Tibial nerve (tissue), 4 donors: ENCODE results near the gene NDUFC2.

Experiments
- EP300 ChIP-seq, 2 donors: sonication (generic); formaldehyde crosslinking; IDR thresholded peaks; one replicate each; pipeline ENCODE4 v1.6.1; 2017; ENCODE audit warnings: antibody characterized with exemption in 2 of 2, mild to moderate bottlenecking in 1 of 2
- POLR2A ChIP-seq, 2 donors: fragments of 450-650 bp; IDR thresholded peaks; one replicate each; pipeline ENCODE4 v1.6.1; 2017; ENCODE audit warnings: antibody characterized with exemption in 2 of 2, mild to moderate bottlenecking in 2 of 2, moderate library complexity in 2 of 2
- TF ChIP-seq, protein P1 (sequence below), 5 experiments: fragments of 200-600 bp in 3 of 5; fragments of 450-650 bp in 2 of 5; sonication (generic) in 3 of 5; IDR thresholded peaks; one replicate each; pipeline ENCODE4 v1.5.1; 2016 to 2019; ENCODE audit warnings: antibody characterized with exemption in 5 of 5, mild to moderate bottlenecking in 3 of 5, moderate library complexity in 2 of 5

DNA sequence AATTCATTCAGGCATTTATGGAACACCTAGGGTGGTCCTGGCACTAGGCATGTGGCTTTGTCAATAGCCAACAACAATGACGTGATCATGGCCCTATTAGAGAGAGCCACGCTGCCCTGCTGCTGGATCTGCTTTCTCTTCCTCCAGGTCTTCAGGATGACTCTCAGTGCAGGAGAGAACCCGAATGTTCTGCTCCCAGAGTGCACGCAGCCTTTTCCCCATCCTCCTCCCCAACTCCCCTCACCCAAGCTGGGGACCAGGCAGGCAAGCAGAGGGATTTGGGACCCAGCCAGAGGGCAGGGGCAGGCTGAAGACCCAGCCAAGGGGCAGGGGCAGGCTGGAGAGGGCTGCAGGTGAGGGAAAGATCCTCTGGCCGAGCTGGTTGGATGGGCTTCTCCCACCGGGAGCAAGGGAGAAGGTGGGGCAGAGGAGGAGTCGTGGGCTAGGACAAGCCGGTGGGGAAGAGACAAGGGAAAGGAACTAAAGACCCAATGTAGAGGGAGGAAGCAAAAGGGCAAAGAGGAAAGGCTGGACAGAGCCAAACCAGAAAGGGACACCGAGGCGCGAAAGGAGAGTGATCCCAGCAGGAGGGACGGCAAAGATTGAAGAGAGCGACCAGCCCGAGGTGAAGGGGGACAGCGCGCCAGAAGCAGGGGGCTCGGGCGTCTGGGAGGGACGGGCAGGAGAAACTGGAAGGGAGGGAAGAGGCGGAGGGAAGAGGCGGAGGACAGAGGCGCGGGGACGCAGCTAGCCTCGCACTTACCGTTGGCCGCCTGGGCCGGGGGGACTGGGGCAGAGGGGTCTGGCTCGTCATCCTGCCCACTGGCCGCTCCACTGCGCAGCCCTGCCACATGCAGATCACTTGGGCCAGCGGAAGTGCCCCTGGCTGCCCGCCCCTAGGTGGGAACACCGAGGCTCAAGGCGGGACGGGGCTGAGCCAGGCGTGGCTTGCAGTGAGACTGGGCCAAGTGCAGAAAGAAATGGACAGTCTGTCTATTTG, 57.0 kb downstream of the NDUFC2 start, which contains the start of gene KCTD14:
- TF ChIP-seq, protein P1, sequence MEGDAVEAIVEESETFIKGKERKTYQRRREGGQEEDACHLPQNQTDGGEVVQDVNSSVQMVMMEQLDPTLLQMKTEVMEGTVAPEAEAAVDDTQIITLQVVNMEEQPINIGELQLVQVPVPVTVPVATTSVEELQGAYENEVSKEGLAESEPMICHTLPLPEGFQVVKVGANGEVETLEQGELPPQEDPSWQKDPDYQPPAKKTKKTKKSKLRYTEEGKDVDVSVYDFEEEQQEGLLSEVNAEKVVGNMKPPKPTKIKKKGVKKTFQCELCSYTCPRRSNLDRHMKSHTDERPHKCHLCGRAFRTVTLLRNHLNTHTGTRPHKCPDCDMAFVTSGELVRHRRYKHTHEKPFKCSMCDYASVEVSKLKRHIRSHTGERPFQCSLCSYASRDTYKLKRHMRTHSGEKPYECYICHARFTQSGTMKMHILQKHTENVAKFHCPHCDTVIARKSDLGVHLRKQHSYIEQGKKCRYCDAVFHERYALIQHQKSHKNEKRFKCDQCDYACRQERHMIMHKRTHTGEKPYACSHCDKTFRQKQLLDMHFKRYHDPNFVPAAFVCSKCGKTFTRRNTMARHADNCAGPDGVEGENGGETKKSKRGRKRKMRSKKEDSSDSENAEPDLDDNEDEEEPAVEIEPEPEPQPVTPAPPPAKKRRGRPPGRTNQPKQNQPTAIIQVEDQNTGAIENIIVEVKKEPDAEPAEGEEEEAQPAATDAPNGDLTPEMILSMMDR (IDR thresholded peaks at IDR 0.05): no peak
- TF ChIP-seq POLR2A (IDR thresholded peaks at IDR 0.05) (no peak), EP300 (IDR thresholded peaks at IDR 0.05) (no peak)
